Caco-2 (cell line): ENCODE results near the gene THEM4. TPM values are rescaled to one million over a fixed set of nuclear protein-coding genes. Genes with fewer than 3 reads are reported as not detected.
"Not testable (repeated sequence)": the region's sequence is repeated elsewhere in the genome, so short reads cannot be mapped to it uniquely, and the experiment has no call there.

Source experiments
- BruUV-seq: library from RNA; stranded (reverse); fragments of 400-500 nt; replicated peaks from 2 replicates; lab custom pipeline; 2021; lab: Mats Ljungman, UMichigan
- CTCF ChIA-PET: fragments of 300-600 bp; sonication (Branson Sonifier 250); formaldehyde crosslinking; loops from one replicate; lab custom pipeline; 2022; ENCODE audit warnings: antibody characterized with exemption; lab: Charles Lee
- POLR2A ChIA-PET: fragments of 300-600 bp; sonication (Branson Sonifier 250); formaldehyde crosslinking; loops from one replicate; lab custom pipeline; 2022; ENCODE audit warnings: antibody characterized with exemption; lab: Charles Lee
- DNase-seq, 2 experiments: peaks; one replicate each; pipeline versions ENCODE4 v3.0.0 to v3.0.0-alpha.2; 2020 to 2022
- H3K27me3 ChIP-seq: replicated peaks from 2 replicates; pipeline ENCODE4 v1.6.0; 2011; ENCODE audit warnings: low read length; ENCODE audit not compliant: control insufficient read depth, insufficient read depth
- H3K36me3 ChIP-seq: 2 replicates; pipeline ENCODE4 v1.5.1; 2011; ENCODE audit warnings: low read length; ENCODE audit not compliant: control insufficient read depth, insufficient read depth
- H3K4me1 ChIP-seq: fragments of 250-450 bp; sonication (Bioruptor Pico); 2 replicates; pipeline ENCODE4 v1.5.1; 2020; ENCODE audit warnings: mild to moderate bottlenecking
- H3K4me3 ChIP-seq: 2 replicates; pipeline ENCODE4 v1.5.1; 2011; ENCODE audit warnings: low read depth, mild to moderate bottlenecking, control low read depth, low read length
- H3K9me3 ChIP-seq: fragments of 250-450 bp; sonication (Bioruptor Pico); 2 replicates; pipeline ENCODE4 v1.5.1; 2020; ENCODE audit warnings: mild to moderate bottlenecking, moderate library complexity
- H3K27ac Mint-ChIP-seq: one replicate; pipeline ENCODE4 v1.8.0; 2022; ENCODE audit warnings: mixed read lengths; ENCODE audit not compliant: unreplicated experiment
- H3K27me3 Mint-ChIP-seq: one replicate; pipeline ENCODE4 v1.8.0; 2022; ENCODE audit warnings: mixed read lengths; ENCODE audit not compliant: insufficient read depth, unreplicated experiment
- H3K36me3 Mint-ChIP-seq: one replicate; pipeline ENCODE4 v1.8.0; 2022; ENCODE audit warnings: mild to moderate bottlenecking, mixed read lengths; ENCODE audit not compliant: insufficient read depth, unreplicated experiment
- H3K4me1 Mint-ChIP-seq: one replicate; pipeline ENCODE4 v1.8.0; 2022; ENCODE audit warnings: low read depth, mixed read lengths; ENCODE audit not compliant: unreplicated experiment
- H3K4me3 Mint-ChIP-seq: one replicate; pipeline ENCODE4 v1.8.0; 2022; ENCODE audit warnings: mild to moderate bottlenecking, moderate library complexity, mixed read lengths; ENCODE audit not compliant: unreplicated experiment
- H3K9me3 Mint-ChIP-seq: one replicate; pipeline ENCODE4 v1.8.0; 2022; ENCODE audit warnings: mixed read lengths; ENCODE audit not compliant: unreplicated experiment
- intact Hi-C: fragments of 100-400 bp; cut with micrococcal nuclease; formaldehyde crosslinking; loops from one replicate; pipeline ENCODE4 v1.10.0; 2022; ENCODE audit not compliant: unreplicated experiment
- total RNA-seq: library from RNA; stranded (reverse); gene quantifications from 2 replicates; pipeline ENCODE4 v1.2.3, GENCODE V29; 2022
- TF ChIP-seq, protein P1 (sequence below), 2 experiments: fragments of 200-600 bp in 1 of 2; IDR thresholded peaks; 1 replicate in 1 of 2; 2 replicates in 1 of 2; pipeline versions ENCODE4 v1.5.1 to v1.8.0; 2011 to 2022; ENCODE audit warnings: antibody characterized with exemption in 1 of 2, control low read depth in 1 of 2, inconsistent platforms in 1 of 2, low read depth in 1 of 2, low read length in 1 of 2, mild to moderate bottlenecking in 1 of 2, moderate library complexity in 1 of 2; ENCODE audit not compliant: insufficient read depth in 1 of 2, severe bottlenecking in 1 of 2, unreplicated experiment in 1 of 2

THEM4 gene
- total RNA-seq, 1 experiment from 2014 or later: 9.5 TPM

DNA sequence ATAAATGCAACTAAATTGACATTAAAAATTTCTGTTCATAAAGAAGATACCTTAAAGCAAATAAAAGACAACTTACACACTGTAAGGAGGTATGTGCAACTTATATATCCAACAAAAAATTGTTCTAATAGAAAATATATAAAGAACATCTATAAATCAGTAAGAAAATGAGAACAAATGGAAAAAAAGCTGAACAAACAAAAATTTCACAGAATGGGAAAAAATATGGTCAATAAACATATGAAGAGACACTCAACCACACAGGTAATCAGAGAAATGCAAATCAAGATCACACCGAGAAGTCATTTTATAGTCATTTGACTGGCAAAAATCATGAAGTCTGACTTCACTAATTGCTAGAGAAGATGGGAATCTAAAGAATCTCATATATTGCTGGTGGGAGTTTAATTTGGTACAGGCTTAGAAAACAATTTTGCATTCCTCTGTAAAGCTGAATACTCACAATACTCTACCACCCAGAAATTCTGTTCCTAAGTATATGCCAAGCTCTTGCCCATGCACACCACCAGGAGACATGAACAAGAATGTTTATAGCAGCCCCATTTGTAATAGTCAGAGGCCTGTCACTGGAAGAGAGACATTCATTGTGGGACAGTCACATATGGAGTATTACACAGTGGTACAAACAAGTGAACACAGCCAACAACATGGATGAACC lies 33.8 kb downstream of the THEM4 start:
- H3K27me3 ChIP-seq: no peaks in the 10 kb centered on the region
- no TSS peak for BruUV-seq
- no peaks in the 10 kb centered on the region for H3K4me1 Mint-ChIP-seq
- H3K36me3 ChIP-seq: no peaks in the 10 kb centered on the region
- H3K27me3 Mint-ChIP-seq: peaks cover 2% of the 10 kb centered on the region
- no peak for DNase-seq
- ChIA-PET CTCF (no interaction called here), POLR2A (no interaction called here)
- H3K4me3 Mint-ChIP-seq: no peak overlapping the region
- no peaks in the 10 kb centered on the region for H3K4me1 ChIP-seq
- H3K36me3 Mint-ChIP-seq: no peaks in the 10 kb centered on the region
- H3K9me3 ChIP-seq: no peaks in the 10 kb centered on the region
- no peaks in the 10 kb centered on the region for H3K9me3 Mint-ChIP-seq
- H3K4me3 ChIP-seq: no peak overlapping the region
- no peak overlapping the region for H3K27ac Mint-ChIP-seq
- intact Hi-C loops: no loop called here
- TF ChIP-seq, protein P1, sequence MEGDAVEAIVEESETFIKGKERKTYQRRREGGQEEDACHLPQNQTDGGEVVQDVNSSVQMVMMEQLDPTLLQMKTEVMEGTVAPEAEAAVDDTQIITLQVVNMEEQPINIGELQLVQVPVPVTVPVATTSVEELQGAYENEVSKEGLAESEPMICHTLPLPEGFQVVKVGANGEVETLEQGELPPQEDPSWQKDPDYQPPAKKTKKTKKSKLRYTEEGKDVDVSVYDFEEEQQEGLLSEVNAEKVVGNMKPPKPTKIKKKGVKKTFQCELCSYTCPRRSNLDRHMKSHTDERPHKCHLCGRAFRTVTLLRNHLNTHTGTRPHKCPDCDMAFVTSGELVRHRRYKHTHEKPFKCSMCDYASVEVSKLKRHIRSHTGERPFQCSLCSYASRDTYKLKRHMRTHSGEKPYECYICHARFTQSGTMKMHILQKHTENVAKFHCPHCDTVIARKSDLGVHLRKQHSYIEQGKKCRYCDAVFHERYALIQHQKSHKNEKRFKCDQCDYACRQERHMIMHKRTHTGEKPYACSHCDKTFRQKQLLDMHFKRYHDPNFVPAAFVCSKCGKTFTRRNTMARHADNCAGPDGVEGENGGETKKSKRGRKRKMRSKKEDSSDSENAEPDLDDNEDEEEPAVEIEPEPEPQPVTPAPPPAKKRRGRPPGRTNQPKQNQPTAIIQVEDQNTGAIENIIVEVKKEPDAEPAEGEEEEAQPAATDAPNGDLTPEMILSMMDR (IDR thresholded peaks at IDR 0.05; ENCODE audit: insufficient read depth in 1 of 2, low read depth in 1 of 2, low read length in 1 of 2, severe bottlenecking in 1 of 2, unreplicated experiment in 1 of 2): no peak

DNA sequence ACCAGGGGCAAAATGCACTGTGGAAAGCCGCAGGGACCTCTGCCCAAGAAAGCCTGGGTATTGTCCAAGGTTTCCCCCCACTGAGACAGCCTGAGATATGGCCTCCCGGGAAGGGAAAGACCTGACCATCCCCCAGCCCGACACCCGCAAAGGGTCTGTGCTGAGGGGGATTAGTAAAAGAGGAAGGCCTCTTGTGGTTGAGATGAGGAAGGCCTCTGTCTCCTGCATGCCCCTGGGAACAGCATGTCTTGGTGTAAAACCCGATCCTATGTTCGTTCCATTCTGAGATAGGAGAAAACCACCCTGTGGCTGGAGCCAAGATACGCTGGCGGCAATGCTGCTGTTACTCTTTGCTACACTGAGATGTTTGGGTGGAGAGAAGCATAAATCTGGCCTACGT lies 36.5 kb downstream of the THEM4 start:
- BruUV-seq, intact Hi-C loops, H3K27me3 ChIP-seq, H3K4me1 ChIP-seq, POLR2A ChIA-PET, H3K27ac Mint-ChIP-seq, DNase-seq, H3K4me3 ChIP-seq, CTCF ChIA-PET, H3K4me1 Mint-ChIP-seq, H3K27me3 Mint-ChIP-seq, H3K4me3 Mint-ChIP-seq, H3K9me3 ChIP-seq, H3K36me3 ChIP-seq, H3K36me3 Mint-ChIP-seq, H3K9me3 Mint-ChIP-seq: not testable (repeated sequence)

DNA sequence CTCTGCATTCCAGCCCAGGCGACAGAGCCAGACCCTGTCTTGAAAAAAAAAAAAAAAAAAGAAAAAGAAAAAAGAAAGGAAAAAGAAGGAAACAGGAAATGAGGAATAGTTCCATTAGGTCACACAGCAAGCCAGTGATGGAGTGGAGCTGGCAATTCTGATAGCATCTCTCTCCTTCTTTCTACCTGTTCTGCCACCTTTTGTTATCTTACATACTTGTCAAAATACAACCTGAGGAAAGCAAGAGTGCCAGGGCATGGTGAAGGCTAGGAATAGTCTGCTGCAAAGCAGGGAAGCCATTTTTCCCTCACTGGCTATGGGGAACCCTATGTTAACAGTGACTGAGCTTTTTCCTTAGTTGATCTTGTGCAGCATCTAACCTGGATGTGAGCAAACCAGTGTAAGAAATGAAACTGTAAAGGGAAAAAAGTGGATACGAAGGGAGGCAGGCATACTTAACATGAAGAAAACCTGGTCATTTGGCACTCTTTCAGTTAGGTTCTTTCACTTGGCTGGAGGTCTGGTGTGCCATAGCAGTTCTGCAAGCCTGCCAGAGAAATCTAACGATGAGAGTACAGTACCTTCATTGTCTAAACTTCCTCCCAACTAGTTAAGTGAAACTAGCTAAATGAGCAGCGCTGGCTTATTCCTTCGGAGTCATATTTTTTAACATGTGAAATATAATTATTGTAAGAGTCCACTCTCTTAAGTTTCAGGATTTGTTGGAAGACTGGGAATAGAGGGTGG lies 37.9 kb downstream of the THEM4 start:
- DNase-seq: no peak
- no TSS peak for BruUV-seq
- H3K27me3 Mint-ChIP-seq: peaks cover 2% of the 10 kb centered on the region
- ChIA-PET POLR2A (no interaction called here), CTCF (interaction anchor here (0.5 kb wide), 1 partner anchor 193 kb away, joined by 7 read pairs; no protein-coding TSS in a partner anchor)
- H3K4me3 Mint-ChIP-seq: no peak overlapping the region
- H3K27me3 ChIP-seq: no peaks in the 10 kb centered on the region
- intact Hi-C loops: no loop called here
- H3K4me3 ChIP-seq: no peak overlapping the region
- TF ChIP-seq, protein P1 (IDR thresholded peaks at IDR 0.05; ENCODE audit: insufficient read depth in 1 of 2, low read depth in 1 of 2, low read length in 1 of 2, severe bottlenecking in 1 of 2, unreplicated experiment in 1 of 2): no peak
- H3K36me3 Mint-ChIP-seq: no peaks in the 10 kb centered on the region
- H3K4me1 Mint-ChIP-seq: no peaks in the 10 kb centered on the region
- H3K9me3 Mint-ChIP-seq: peaks cover 10% of the 10 kb centered on the region
- H3K9me3 ChIP-seq: no peaks in the 10 kb centered on the region; the same call in 1 of the 2 replicates
- H3K4me1 ChIP-seq: no peaks in the 10 kb centered on the region
- no peak overlapping the region for H3K27ac Mint-ChIP-seq
- no peaks in the 10 kb centered on the region for H3K36me3 ChIP-seq
